ENCODE measurements around the gene SSU72.
"Not testable (repeated sequence)": the region's sequence is repeated elsewhere in the genome, so short reads cannot be mapped to it uniquely, and the experiment has no call there.

SSU72 gene

DNA sequence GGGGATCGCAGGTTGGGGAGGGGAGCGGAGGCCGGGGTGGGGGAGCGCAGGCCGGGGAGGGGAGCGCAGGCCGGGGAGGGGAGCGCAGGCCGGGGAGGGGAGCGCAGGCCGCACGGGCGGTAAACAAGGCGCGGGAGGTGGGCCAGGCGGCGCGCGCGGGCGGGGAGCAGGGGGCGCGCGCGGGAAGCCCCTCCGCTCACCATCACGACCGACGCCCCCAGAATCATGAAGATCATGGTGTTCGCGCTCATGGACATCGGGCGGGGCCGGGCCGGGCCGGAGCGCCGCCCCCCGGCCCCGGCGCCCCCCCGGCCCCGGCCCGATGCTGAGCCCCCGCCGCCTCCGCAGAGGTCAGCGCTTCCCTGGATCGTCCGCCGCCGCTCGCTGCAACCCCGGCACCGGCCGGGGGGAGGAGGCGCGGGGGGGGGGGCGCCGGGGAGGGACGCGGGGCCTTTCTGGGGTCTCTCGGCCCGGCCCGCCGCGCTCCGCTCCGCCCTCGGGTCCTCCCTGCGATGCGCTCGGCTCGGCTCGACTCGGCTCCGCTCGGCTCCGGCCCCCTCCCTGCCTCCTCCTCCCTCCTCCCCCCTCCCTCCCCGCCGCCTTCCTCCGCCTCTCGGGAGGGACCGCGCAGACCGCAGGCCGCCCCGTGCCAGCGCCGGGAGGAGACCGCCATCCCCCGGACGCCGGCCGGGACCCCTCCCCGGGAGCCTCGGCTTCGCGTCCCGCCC lies 34.4 kb downstream of the SSU72 start, which contains the start of gene TMEM240:
TSS of gene TMEM240 (minus strand) at position 535 of the 728 bp plus-strand sequence. CDS start at position 257, 278 bp downstream.
- DNase-seq: no peak

DNA sequence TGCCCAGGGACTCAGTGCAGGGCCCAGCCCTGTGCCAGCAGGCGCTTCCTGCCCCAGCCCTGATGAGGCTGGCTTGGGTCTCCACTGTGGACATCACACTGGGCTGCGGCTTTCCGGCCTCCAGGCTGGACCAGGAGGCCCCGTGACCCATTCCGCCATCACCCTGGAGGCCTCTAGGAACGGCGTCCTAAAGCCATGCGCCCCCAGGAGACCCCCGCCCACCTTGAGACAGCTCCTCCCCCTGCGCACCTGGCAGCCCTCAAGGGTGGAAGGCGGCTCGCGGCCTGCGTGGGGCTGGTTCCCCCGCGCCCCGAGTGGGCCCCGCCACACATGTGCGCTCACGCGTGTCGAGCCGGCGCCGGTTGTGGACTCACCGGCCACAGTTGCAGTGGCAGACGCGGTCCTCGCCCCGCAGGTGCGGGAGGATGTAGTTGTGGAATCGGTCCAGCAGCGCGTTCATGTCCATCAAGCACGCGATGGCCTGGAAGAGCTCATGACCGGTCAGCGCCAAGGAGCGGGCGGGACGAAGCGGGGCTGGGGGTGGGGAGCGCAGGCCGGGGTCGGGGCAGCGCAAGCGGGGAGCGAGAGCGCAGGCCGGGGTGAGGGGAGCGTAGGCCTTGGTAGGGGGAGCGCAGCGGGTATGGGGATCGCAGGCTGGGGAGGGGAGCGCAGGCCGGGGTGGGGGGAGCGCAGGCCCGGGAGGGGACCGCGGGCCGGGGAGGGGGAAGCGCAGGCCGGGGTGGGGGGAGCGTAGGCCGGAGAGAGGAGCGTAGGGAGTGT lies 35.2 kb downstream of the SSU72 start:
- no peak for DNase-seq

DNA sequence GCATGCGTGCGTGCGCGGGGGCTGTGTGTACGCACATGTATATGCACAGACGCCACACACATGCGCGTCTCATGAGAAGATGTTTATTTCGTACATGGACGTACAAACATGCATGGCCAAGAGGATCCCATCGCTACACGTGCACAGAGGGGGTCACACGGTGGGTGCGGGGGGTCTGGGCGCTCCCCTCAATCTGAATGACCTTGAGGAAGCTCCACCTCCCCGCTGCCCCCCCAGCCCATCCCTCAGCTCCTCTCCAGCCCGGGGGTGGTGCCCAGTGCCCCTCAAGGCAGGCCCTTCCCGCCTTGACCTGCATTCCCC lies 35.7 kb downstream of the SSU72 start:
- DNase-seq: no peak

DNA sequence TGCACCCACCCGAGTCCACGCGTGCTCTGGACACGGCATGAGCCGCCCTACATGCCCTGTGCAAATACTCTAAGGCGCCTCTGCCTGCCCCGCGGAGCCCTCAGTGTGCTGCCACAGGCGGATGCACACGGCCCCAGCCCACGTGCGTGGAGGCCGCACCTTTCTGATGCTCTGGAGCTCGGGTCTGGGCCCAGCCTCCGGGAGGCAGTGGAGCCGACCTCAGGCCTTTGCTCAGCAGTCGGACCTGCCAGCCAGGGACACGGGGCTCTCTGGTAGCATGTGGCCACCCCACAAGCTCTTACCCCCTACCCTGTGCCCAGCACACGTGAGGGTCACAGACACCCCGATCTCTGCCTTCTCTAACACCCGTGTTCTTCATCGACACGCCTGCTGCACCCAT lies 36.3 kb downstream of the SSU72 start:
- no peak for DNase-seq

DNA sequence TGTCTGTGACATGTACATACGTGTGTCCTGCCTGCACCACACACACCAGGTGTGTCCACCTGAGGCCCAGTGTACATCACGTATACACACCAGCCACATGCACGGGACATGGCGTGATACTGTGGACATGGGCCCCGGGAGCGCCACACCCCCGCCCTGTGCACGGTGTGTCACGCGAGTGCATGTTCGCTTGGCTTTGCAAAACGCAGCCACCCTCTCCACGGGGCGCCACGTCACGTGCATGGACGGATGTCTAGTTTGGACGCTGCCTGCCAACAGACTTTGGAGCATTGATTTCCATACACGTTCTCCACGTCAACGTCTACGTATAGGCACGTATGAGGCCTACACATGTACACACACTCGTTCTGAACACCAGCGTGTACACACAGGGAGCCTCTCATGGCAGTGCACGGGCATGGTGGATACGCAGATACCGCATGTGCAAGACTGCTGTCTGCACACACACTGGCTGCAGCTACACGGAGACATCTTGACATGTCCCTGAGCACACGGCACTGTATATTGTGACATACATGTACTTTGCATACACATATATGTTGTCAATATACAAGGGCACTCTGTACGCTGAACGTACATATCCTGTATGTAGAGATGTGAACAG lies 36.9 kb downstream of the SSU72 start:
- no peak for DNase-seq

DNA sequence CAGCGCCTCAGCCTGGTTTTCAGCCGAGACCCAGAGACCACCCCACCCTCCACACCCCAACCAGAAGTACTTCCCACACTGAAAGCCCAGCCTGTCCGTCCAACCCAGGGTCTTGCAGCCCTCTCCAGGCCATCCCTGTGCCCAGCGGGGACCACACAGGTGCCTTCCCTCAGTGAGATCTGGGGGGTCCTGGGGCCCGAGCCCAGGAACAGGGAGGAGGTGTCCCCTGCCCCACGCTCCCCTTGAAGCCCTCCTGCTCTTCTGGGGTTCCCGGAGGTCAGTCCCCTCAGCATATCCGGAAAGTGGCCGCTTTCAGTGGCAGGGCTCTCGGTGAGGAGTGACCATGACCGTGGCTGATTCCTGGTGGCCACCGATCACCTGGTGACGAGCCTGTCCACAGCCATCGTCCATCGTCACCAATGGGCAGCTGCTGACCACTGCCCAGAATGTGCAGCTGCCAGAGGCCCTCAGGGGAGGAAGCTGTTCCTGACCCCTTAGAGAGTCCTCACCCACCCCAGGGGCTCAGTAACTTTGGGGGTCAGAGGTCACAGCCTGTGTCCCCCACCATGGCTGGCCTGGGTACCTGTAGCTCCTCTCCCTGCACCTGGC lies 37.6 kb downstream of the SSU72 start:
- DNase-seq: no peak

DNA sequence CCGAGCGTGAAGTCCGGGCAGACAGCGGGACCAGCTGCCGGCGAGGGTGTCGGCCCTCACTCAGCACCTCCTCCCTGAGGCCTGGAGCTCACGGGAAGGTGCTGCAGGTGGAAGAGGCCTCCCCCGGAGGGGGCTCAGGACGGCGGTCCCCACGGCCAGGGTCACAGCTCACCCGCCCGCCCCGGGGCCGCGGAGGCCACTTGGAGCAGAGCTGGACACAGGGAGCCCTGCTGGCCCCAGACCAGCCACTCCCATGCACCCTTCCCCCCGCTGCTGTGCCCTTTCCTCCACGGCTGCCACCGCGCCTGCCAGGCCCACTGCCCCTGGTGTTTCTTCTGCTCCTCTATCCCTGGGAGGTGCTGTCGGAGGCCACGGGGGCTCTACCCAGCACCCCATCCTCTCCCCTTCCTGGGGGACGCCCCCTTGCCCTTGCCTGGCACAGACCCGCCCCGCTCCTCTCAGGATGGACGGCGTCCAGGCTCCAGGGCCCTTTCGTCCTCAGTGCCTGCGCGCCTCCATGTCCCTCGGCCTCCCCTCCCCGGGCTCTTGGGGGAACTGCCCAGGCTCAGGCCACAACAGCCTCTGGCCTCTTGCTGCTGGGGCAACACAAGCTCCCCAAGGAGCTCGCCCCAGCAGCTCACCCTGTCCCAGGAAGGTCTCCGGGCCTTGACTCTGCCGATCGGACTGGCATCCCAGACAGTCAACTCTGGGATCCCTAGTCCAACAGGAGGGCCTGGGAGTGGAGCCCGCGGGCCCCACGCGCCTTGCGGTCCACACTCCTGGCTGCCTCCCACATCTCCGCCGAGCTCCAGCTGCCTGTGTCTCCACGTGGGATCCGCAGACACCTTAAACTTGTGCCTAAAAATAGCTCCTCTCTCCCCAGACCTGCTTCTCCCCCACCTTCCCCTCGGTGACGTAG lies 38.4 kb downstream of the SSU72 start:
- DNase-seq: no peak

DNA sequence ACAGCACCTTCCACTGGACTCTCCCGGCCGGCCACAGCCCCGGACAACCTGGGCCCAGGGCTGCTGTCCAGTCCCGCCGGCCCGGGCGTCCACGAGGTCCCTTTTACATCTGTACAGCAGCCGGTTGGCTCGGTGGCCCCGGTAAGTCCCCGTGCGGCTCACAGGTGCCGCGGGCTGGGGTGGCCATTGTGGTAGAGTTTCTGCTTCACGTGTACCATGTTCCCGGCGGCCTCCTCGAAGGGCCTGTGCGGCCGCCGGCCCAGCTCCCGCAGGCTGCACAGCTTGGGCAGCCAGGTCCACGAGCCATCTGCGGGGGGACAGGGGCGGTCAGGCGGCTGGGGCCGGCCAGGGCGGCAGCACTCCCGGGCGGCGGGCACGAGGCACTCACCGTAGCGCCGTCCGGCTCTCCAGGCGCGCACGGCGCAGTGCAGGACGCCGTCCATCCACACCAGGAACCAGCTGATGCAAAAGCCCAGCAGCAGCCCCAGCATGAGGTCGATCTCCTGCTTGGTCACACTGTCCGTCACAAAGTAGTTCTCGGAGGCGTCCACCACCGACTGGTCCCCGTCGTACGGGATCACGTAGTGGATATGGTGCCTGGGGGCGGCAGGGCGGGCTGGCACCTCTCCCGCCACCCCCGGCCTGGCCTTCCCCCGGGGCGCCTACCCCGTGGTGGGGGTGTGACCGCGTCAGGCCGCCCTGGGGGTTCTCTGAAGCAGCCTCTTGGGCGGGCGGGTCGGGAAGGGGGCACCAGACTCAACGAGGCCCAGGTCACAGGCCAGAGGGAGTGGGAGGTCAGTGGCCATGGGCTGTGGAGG lies 39.3 kb downstream of the SSU72 start:
- no peak for DNase-seq

DNA sequence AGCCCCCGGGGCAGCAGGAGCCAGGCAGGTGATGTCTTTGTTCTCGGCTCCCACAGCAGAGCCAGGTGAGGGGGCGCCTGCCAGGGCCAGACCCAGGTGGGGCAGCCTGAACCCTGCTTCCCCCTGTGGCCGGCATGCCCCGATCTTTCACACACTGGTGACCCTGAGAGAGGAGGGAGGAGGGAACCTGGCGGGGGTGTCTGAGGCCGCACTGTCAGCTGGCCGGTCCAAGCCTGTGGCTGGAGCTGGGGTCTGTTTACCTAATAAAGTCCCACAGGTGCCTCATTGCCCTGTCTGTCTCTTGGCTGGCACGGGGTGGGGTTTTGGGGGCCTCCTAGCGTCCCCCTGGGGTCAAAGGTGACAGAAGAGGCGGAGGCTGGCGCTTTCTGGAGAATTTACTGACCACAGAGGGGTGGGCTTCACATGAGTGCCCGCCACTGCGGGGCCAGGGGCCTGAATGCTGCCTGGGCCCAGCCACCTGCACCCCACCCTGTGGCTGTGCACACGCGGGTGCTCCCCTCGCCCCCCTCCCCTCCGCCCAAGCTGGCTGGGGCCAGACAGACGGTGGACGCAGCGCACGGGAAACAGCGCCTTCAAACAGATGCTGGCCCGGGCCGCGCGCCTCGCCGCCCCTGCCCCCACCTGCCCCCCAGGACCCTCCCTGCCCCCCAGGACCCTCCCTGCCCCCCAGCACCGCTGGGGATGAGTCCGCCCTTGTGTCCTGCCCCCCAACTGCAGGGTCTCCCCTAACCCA lies 40.1 kb downstream of the SSU72 start:
- DNase-seq: no peak

DNA sequence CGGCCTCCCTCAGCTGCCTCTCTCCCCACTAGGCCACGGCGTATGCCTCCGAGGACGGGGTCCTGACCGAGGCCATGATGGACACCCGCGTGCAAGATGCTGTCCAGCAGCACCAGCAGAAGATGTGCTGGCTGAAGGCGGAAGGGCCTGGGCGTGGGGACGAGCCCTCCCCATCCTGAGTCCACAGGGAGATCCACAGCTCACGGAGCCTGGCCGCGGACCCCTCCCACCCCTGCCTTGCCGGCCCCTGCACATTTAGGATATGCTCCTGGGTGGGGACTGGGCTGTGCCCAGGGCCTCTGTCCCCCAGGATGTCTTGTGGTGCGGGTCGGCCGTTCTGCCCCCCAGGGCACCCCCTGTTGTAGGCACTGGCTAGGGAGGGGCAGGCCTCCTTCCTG lies 40.8 kb downstream of the SSU72 start:
- DNase-seq: not testable (repeated sequence)

DNA sequence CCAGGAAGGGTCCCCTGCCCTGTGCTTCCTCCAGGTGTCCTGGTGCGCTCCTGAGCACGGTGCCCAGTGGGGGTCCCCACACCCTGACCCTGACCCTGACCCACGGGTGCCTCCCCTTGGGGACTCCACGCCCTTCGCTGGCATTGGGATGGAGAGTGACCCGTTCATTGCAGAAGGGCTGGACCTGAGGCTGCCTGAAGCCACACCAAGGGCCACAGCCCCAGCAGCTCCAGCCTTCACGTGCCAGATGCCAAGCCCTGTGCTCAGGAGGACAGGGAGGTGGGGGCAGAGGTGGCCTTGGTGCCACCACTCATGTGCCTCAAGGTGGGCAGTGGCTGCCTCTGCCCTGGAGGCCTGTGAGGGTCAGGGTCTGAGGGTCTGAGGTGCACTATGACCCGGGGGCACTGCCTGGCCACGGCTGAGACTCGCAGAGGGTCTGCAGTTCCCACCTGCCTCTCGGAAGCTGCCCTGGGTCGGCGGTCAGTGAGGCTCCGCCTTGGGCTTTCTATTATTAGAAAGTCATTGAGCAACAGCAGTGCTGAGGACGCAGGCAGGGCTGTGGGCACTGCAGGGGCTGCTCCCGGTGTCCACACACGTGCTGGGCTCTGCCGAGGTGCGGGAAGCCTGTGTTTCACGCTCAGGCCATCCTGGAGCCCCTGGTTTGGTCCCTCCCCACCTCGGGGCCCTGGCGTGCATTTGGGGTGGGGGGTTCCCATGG lies 41.3 kb downstream of the SSU72 start:
- not testable (repeated sequence) for DNase-seq

DNA sequence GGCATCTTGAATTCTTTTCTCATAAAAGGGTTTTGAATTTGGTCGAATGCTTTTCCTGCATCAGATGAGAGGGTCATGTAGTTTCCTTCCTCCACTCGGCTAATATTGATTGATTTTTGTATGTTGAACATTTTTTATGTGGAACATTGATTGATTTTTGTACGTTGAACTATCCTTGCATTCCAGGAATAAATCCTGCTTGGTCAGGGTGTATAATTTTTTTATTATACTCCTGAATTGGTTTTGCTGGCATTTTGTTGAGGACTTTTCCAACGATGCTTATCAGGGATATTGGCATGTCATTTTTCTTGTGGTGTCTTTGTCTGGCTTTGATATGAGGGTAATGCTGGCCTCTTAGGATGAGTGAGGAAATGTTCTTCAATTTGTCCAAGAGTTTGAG lies 42.7 kb downstream of the SSU72 start:
- no peak for DNase-seq

DNA sequence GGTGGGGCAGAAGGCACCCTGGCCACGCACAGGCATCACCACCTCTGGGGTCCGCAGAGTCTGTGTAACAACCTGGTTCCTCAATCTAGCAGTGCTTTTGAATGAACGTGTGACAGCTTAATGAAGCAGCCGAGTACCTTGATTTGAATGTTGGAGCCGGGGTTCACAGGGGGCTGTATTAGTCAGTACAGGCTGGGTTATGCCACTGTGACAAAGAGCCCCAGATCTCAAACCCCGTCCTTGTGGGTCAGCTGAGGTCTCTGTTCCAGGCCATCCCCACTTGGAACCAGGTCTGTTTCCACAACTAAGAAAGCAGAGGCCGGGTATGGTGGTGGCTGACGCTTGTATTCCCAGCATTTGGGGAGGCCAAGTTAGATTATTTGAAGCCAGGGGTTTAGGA lies 44.7 kb downstream of the SSU72 start:
- DNase-seq: no peak

DNA sequence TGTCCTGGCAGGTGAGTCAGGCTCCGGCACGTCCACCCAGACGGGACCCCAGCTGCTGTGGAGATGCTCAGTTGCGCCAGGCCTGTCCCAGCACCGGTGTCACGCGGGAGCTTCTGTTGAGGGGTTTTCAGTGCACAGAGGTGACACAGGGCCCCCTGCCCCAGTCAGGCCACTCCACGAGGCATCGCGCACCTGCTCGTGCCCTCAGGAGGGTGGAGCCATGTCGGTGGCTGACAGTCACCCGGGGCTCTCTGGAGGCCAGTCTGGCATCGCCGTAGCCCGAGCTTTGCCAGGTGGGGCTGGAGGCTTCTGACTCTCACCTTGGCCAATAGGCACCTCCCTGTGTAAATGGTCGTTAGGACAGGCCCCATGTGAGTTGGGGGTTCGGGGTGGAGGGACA lies 45.3 kb downstream of the SSU72 start:
- no peak for DNase-seq

DNA sequence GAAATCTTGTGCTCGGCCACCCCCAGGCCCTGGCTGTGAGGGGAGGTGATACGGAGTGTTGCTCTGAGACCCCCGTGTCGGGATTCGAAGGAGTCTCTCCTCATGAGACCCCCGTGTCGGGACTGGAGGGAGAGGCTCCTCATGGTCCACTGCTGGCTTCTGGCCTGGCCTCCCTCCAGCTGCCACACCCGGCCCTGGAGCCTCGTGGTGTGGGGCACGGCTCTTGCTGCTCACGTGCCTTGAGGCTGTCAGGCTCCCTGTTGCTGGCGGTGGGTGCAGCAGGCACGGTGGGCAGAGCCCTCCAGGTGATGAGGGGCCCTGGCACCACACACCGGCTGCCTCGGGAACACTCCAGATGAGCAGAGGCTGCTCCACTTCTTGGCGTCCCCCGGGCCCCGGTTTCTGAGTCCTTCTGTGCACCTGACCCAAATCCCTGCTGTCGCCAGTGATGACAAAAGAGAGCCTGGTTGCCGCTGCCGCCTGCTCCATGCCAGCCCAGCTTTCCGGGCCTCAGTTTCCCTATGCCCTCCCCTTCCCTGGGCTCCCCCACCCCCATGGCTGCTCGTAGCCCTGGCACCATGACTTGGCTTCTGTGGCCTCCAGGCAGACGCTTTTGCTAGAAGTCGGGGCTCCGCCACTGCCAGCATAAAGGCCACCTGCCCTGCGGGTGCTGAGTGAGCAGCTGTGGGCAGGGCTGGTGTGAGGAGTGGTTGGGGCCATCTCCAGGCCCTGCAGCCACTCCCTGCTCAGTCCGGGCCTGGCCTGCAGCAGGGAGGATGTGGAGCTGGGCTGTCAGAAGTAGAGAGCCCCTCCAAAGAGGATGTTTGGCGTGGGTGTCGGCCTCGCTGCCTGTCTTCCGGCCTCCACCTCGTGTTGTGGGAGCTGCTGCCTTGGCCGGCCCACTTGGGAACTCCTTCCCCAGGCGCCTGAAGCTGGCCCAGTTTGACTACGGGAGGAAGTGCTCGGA lies 46.1 kb downstream of the SSU72 start:
- no peak for DNase-seq

DNA sequence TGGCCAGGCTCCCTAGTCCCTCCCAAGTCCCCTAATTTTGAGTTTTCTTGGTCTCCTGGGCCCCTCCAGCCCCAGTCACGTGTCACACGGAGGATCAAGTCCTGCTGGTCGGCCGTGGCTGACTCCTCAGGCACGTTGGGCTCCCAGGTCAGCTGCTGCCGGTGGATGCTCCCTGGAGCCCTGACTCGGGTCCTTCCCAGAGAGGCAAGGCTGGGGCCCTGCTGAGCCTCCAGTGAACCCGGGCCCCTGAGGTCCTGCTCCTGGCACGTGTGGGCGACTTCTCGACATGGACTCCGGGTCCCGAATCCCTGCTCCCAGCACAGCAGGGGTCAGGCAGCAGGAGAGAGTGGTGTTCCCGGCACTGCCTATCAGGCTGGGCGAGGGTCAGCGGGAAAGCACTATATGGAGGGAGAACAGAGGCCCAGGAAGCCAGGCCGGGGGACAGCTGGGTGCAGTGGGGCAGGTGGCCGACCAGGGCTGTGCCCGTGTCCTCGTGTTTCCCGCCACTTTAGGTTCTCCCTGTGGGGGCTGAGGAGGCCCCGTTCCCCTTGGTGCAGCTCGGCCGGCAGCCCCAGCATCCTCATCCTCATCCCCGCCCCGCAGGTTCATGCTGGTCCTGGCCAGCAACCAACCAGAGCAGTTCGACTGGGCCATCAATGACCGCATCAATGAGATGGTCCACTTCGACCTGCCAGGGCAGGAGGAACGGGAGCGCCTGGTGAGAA lies 47.4 kb downstream of the SSU72 start:
- DNase-seq: no peak

DNA sequence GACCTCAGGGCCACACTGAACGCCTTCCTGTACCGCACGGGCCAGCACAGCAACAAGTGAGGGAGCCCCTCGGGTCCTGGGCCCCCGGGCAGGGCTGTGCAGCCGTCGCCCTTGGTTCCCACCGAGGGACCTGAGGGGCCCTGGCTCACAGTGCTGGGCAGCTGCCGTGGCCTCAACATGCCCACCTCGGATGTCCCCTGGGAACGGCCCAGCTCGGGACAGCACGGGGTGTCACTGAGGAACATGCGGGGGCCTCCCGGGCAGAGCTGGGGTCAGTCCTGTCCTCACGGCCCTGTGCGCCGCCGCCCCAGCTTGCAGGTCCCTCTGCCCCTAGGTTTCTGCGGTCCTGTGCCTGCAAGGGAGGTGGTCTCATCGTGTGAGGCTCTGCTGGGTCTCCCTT lies 48.2 kb downstream of the SSU72 start:
- not testable (repeated sequence) for DNase-seq

DNA sequence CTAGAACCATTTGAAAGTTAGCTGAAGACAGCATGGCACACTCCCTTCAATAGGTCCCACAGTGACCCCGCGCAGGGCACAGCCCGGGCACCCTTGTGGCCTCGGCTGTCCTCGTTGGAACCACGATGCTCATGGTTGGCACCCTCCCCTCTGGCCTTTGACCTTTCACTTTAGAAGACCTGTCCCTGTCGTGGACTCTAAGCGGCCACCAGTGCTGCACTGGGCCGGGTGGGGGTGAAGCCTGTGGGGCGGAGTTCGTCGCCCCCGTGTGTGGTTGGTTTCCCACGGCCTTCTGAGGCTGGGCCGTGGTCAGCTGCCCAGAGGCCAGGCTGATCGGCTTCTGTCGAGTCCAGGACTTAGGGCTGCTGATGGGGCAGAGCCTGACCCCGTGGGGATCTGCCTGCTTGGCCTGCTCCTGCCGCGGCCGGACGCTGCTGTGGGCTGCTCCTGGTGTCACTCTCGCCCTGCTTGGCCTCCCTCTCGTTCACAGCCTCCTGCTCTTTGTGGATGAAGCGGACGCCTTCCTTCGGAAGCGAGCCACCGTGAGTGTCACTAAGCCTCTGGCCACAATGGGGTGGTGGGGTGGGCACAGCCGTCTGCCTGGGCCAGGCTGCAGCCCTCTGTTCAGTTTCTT lies 49.8 kb downstream of the SSU72 start:
- DNase-seq: not testable (repeated sequence)
